ENCODE results near the gene GPR68. TPM values are rescaled to one million over a fixed set of nuclear protein-coding genes. Genes with fewer than 3 reads are reported as not detected.

The GPR68 gene
- polyA plus RNA-seq, 1 donor from 2014 or later, result 2.1 TPM

GRCh38 chr14:91282954-91283645 is 38.6 kb upstream of the GPR68 start:
- Histone ChIP-seq H3K79me2 (replicated peaks; ENCODE audit: insufficient read depth, low read length) (no peaks in the 10 kb centered on the region), H3K27ac (ENCODE audit: low read length) (no peak overlapping the region), H3K9me3 (ENCODE audit: low read length) (no peaks in the 10 kb centered on the region), H3K9ac (ENCODE audit: low read length) (no peak overlapping the region), H4K20me1 (ENCODE audit: insufficient read depth) (no peaks in the 10 kb centered on the region), H3F3A (ENCODE audit: insufficient read depth, low read length, poor library complexity, severe bottlenecking) (no peaks in the 10 kb centered on the region), H2AFZ (ENCODE audit: low read depth, low read length) (no peak overlapping the region), H3K4me2 (ENCODE audit: low read length) (no peak overlapping the region), H3K9me2 (ENCODE audit: insufficient read depth, low read length) (no peaks in the 10 kb centered on the region), H3K36me3 (ENCODE audit: insufficient read depth, low read length) (peaks cover 8% of the 10 kb centered on the region), H3K27me3 (ENCODE audit: insufficient read depth, low read depth, low read length) (no peaks in the 10 kb centered on the region), H3K4me3 (ENCODE audit: low read length) (no peak overlapping the region)
- TF ChIP-seq REST (IDR thresholded peaks at IDR 0.05; ENCODE audit: borderline replicate concordance) (no peak), EP300 (conservative IDR thresholded peaks at IDR 0.05; ENCODE audit: poor library complexity, severe bottlenecking) (no peak), CTCF (IDR thresholded peaks at IDR 0.05; ENCODE audit: poor library complexity, severe bottlenecking) (no peak), MXI1 (conservative IDR thresholded peaks at IDR 0.05; ENCODE audit: poor library complexity, severe bottlenecking) (no peak), TAF1 (IDR thresholded peaks at IDR 0.05; ENCODE audit: low read depth) (no peak), EZH2 (IDR thresholded peaks at IDR 0.05; ENCODE audit: borderline replicate concordance, insufficient read depth, low read length, poor library complexity, severe bottlenecking) (no peak), SMC3 (conservative IDR thresholded peaks at IDR 0.05; ENCODE audit: poor library complexity) (no peak), POLR2AphosphoS5 (IDR thresholded peaks at IDR 0.05) (no peak), RAD21 (conservative IDR thresholded peaks at IDR 0.05) (no peak)

GRCh38 chr14:91281346-91281745 is 36.8 kb upstream of the GPR68 start:
- H3F3A ChIP-seq (ENCODE audit: insufficient read depth, low read length, poor library complexity, severe bottlenecking), result no peaks in the 10 kb centered on the region
- H3K36me3 ChIP-seq (ENCODE audit: insufficient read depth, low read length), result peaks cover 9% of the 10 kb centered on the region

More at GRCh38 chr14:91281346-91281745, 36.8 kb upstream of the GPR68 start:
- TF ChIP-seq REST (IDR thresholded peaks at IDR 0.05; ENCODE audit: borderline replicate concordance) (no peak), EZH2 (IDR thresholded peaks at IDR 0.05; ENCODE audit: borderline replicate concordance, insufficient read depth, low read length, poor library complexity, severe bottlenecking) (no peak), SMC3 (conservative IDR thresholded peaks at IDR 0.05; ENCODE audit: poor library complexity) (no peak), MXI1 (conservative IDR thresholded peaks at IDR 0.05; ENCODE audit: poor library complexity, severe bottlenecking) (no peak), RAD21 (conservative IDR thresholded peaks at IDR 0.05) (no peak), TAF1 (IDR thresholded peaks at IDR 0.05; ENCODE audit: low read depth) (no peak)
- H3K9me2 ChIP-seq (ENCODE audit: insufficient read depth, low read length), result no peaks in the 10 kb centered on the region
- H2AFZ ChIP-seq (ENCODE audit: low read depth, low read length), result no peak overlapping the region
- no peaks in the 10 kb centered on the region for H4K20me1 ChIP-seq (ENCODE audit: insufficient read depth)
- no peak overlapping the region for H3K4me3 ChIP-seq (ENCODE audit: low read length)
- no peak overlapping the region for H3K4me2 ChIP-seq (ENCODE audit: low read length)
- no peak overlapping the region for H3K27ac ChIP-seq (ENCODE audit: low read length)
- no peaks in the 10 kb centered on the region for H3K9me3 ChIP-seq (ENCODE audit: low read length)
- no peaks in the 10 kb centered on the region for H3K79me2 ChIP-seq (replicated peaks; ENCODE audit: insufficient read depth, low read length)
- H3K27me3 ChIP-seq (ENCODE audit: insufficient read depth, low read depth, low read length), result no peaks in the 10 kb centered on the region
- no peak overlapping the region for H3K9ac ChIP-seq (ENCODE audit: low read length)

All from neural cell (in vitro differentiated cells).